Activated CD4-positive, CD25-positive, alpha-beta regulatory T cell treated with anti-CD3 and anti-CD28 coated beads, Interleukin-2, amount 50 U/mL, for 72 hours (primary cell): ENCODE data around the gene ORC1.
A peak's percentile ranks its signal among the peaks of the same experiment; 100 is the strongest.
"Not testable (repeated sequence)": the region's sequence is repeated elsewhere in the genome, so short reads cannot be mapped to it uniquely, and the experiment has no call there.

ENCODE experiments used
- DNase-seq: peaks from one replicate; pipeline ENCODE4 v3.0.0; 2021

Gene ORC1

GRCh38 chr1:52385376-52385775 is 18.8 kb downstream of the ORC1 start:
- no peak for DNase-seq

- not testable (repeated sequence) for DNase-seq
These were observed 34.4 kb downstream of the ORC1 start for GRCh38 chr1:52369851-52370250.

- peak; percentile 59 for DNase-seq
These were observed 35.6 kb downstream of the ORC1 start for GRCh38 chr1:52368383-52369172.

GRCh38 chr1:52367272-52367671 is 37.0 kb downstream of the ORC1 start:
- no peak for DNase-seq

- DNase-seq, result no peak
These were observed 37.8 kb downstream of the ORC1 start for GRCh38 chr1:52366517-52366827.

GRCh38 chr1:52365746-52366516 is 38.3 kb downstream of the ORC1 start, which contains the start of gene CC2D1B:
TSS of gene CC2D1B (minus strand) at chr1:52366205. CDS start at chr1:52364620, 1,585 bp downstream.
- peak; percentile 100 for DNase-seq

- peak; percentile 43 for DNase-seq
These were observed 39.0 kb downstream of the ORC1 start for GRCh38 chr1:52365071-52365745.

- DNase-seq, result no peak
These were observed 39.9 kb downstream of the ORC1 start for GRCh38 chr1:52364235-52364839.

- DNase-seq, result no peak
These were observed 43.6 kb downstream of the ORC1 start for GRCh38 chr1:52360595-52360968.

- no peak for DNase-seq
These were observed 44.3 kb downstream of the ORC1 start for GRCh38 chr1:52359676-52360594.

GRCh38 chr1:52358851-52359497 is 45.2 kb downstream of the ORC1 start:
- no peak for DNase-seq

- no peak for DNase-seq
These were observed 46.8 kb downstream of the ORC1 start for GRCh38 chr1:52357397-52357796.

GRCh38 chr1:52356818-52357355 is 47.3 kb downstream of the ORC1 start:
- DNase-seq, result no peak

- no peak for DNase-seq
These were observed 48.2 kb downstream of the ORC1 start for GRCh38 chr1:52355847-52356505.

GRCh38 chr1:52355436-52355835 is 48.8 kb downstream of the ORC1 start:
- DNase-seq, result no peak

- no peak for DNase-seq
These were observed 51.5 kb downstream of the ORC1 start for GRCh38 chr1:52352690-52353089.

- no peak for DNase-seq
These were observed 55.4 kb downstream of the ORC1 start for GRCh38 chr1:52348704-52349300.

GRCh38 chr1:52346653-52347052 is 57.6 kb downstream of the ORC1 start:
- no peak for DNase-seq

GRCh38 chr1:52345252-52345651 is 59.0 kb downstream of the ORC1 start:
- DNase-seq, result no peak

GRCh38 chr1:52343979-52344378 is 60.2 kb downstream of the ORC1 start:
- no peak for DNase-seq
